IMR-90 (cell line): ENCODE measurements around the gene PPP1R13B. TPM values are rescaled to one million over a fixed set of nuclear protein-coding genes. Genes with fewer than 3 reads are reported as not detected.

Experiments used
- ATAC-seq: fragments of 200-7000 bp; cut with Tn5 transposase; 2 replicates; pipeline ENCODE4 v1.9.1; 2020; ENCODE audit warnings: low read depth, mild to moderate bottlenecking, moderate library complexity
- BruUV-seq: library from RNA; stranded (reverse); fragments of 400-500 nt; replicated peaks from 2 replicates; lab custom pipeline; 2021; lab: Mats Ljungman, UMichigan
- CTCF ChIA-PET: fragments of 300-600 bp; formaldehyde crosslinking; extraction: SDS; loops from one replicate; lab custom pipeline; 2021; ENCODE audit warnings: antibody characterized with exemption; lab: Yijun Ruan, JAX
- POLR2A ChIA-PET: fragments of 300-600 bp; sonication (Branson Sonifier 250); formaldehyde crosslinking; loops from one replicate; lab custom pipeline; 2022; ENCODE audit warnings: antibody characterized with exemption; ENCODE audit not compliant: unreplicated experiment; lab: Charles Lee
- DNase-seq: peaks from one replicate; pipeline ENCODE4 v3.0.0; 2013
- H2AFZ ChIP-seq: replicated peaks from 2 replicates; pipeline ENCODE3; 2013; ENCODE audit warnings: low read length, mild to moderate bottlenecking; ENCODE audit not compliant: poor library complexity
- H2AK5ac ChIP-seq: 2 replicates; pipeline ENCODE4 v1.6.1; 2013; ENCODE audit warnings: low read depth, low read length, inconsistent platforms
- H2AK9ac ChIP-seq: replicated peaks from 2 replicates; pipeline ENCODE3; 2013; ENCODE audit warnings: mild to moderate bottlenecking, low read depth, low read length, moderate library complexity; ENCODE audit not compliant: poor library complexity
- H2BK120ac ChIP-seq: 2 replicates; pipeline ENCODE4 v1.6.1; 2013; ENCODE audit warnings: low read depth, low read length, inconsistent platforms
- H2BK15ac ChIP-seq: 3 replicates; pipeline ENCODE4 v1.6.1; 2013; ENCODE audit warnings: low read depth, low read length, inconsistent platforms
- H2BK20ac ChIP-seq: 2 replicates; pipeline ENCODE4 v1.6.1; 2013; ENCODE audit warnings: low read depth, mild to moderate bottlenecking, inconsistent platforms, low read length, moderate library complexity
- H2BK5ac ChIP-seq: 2 replicates; pipeline ENCODE4 v1.6.1; 2013; ENCODE audit warnings: mild to moderate bottlenecking, low read depth, low read length, inconsistent platforms; ENCODE audit not compliant: poor library complexity, severe bottlenecking
- H3K14ac ChIP-seq: replicated peaks from 2 replicates; pipeline ENCODE4 v1.6.1; 2013; ENCODE audit warnings: low read depth, low read length, inconsistent platforms
- H3K18ac ChIP-seq: 2 replicates; pipeline ENCODE4 v1.6.1; 2013; ENCODE audit warnings: low read depth, low read length, control low read depth
- H3K23ac ChIP-seq: 2 replicates; pipeline ENCODE4 v1.6.1; 2013; ENCODE audit warnings: low read depth, low read length, inconsistent platforms
- H3K27ac ChIP-seq: 2 replicates; pipeline ENCODE4 v1.5.1; 2013; ENCODE audit warnings: mild to moderate bottlenecking, control low read depth, low read length; ENCODE audit not compliant: insufficient read depth
- H3K27me3 ChIP-seq: 2 replicates; pipeline ENCODE4 v1.6.1; 2013; ENCODE audit warnings: low read length; ENCODE audit not compliant: control insufficient read depth, insufficient read depth
- H3K36me3 ChIP-seq: 2 replicates; pipeline ENCODE4 v1.6.1; 2013; ENCODE audit warnings: low read length, mixed read lengths; ENCODE audit not compliant: control insufficient read depth, insufficient read depth
- H3K4ac ChIP-seq: 2 replicates; pipeline ENCODE4 v1.6.1; 2013; ENCODE audit warnings: low read depth, low read length, inconsistent platforms
- H3K4me1 ChIP-seq: 2 replicates; pipeline ENCODE4 v1.6.1; 2013; ENCODE audit warnings: low read length, mixed read lengths; ENCODE audit not compliant: control insufficient read depth, insufficient read depth
- H3K4me2 ChIP-seq: 2 replicates; pipeline ENCODE4 v1.6.1; 2013; ENCODE audit warnings: low read depth, mild to moderate bottlenecking, control low read depth, low read length, moderate library complexity
- H3K4me3 ChIP-seq: 2 replicates; pipeline ENCODE4 v1.5.1; 2013; ENCODE audit warnings: low read depth, mild to moderate bottlenecking, control low read depth, low read length, moderate library complexity; ENCODE audit not compliant: insufficient read depth
- H3K56ac ChIP-seq: 2 replicates; pipeline ENCODE4 v1.6.1; 2013; ENCODE audit warnings: low read length, inconsistent platforms; ENCODE audit not compliant: insufficient read depth; ENCODE audit errors: extremely low read depth
- H3K79me1 ChIP-seq, 2 experiments: 2 replicates each; pipeline ENCODE4 v1.6.1; 2013; ENCODE audit warnings: low read length in 2 of 2, inconsistent platforms in 1 of 2, low read depth in 1 of 2
- H3K9ac ChIP-seq: 2 replicates; pipeline ENCODE4 v1.6.1; 2013; ENCODE audit warnings: low read depth, low read length, control low read depth
- H3K9me1 ChIP-seq: 2 replicates; pipeline ENCODE4 v1.6.1; 2013; ENCODE audit warnings: low read length, inconsistent platforms; ENCODE audit not compliant: insufficient read depth
- H3K9me3 ChIP-seq: 2 replicates; pipeline ENCODE4 v1.6.1; 2013; ENCODE audit warnings: low read length; ENCODE audit not compliant: control insufficient read depth, insufficient read depth
- H4K20me1 ChIP-seq: 2 replicates; pipeline ENCODE4 v1.6.1; 2013; ENCODE audit warnings: low read length, inconsistent platforms; ENCODE audit not compliant: insufficient read depth
- H4K5ac ChIP-seq: 2 replicates; pipeline ENCODE4 v1.6.1; 2013; ENCODE audit warnings: mild to moderate bottlenecking, low read depth, low read length, control low read depth
- H4K8ac ChIP-seq, 2 experiments: 2 replicates each; pipeline ENCODE4 v1.6.1; 2013; ENCODE audit warnings: low read depth in 2 of 2, low read length in 2 of 2, control low read depth in 1 of 2, inconsistent platforms in 1 of 2
- H4K91ac ChIP-seq: 2 replicates; pipeline ENCODE4 v1.6.1; 2013; ENCODE audit warnings: low read depth, low read length, inconsistent platforms; ENCODE audit not compliant: insufficient read depth
- WGBS, 2 experiments: methylation state at CpG; one replicate each; pipeline versions ENCODE4 v1.1.5 to v1.1.7; 2013; ENCODE audit warnings: missing lambda C conversion rate in 2 of 2; ENCODE audit not compliant: insufficient read length in 1 of 2; ENCODE audit errors: extremely low coverage in 2 of 2; 5-methylcytosine and 5-hydroxymethylcytosine counted together
- dilution Hi-C: fragments of 300-500 bp; cut with HindIII; formaldehyde crosslinking; loops from one replicate; pipeline ENCODE4 v1.14.3; 2018; ENCODE audit warnings: low sequenced_read_pairs; ENCODE audit not compliant: unreplicated experiment
- in situ Hi-C: fragments of 300-500 bp; cut with MboI; formaldehyde crosslinking; loops from 3 replicates; pipeline ENCODE4 v1.14.3; 2019; ENCODE audit warnings: low sequenced_read_pairs, inconsistent platforms, mixed read lengths
- intact Hi-C: fragments of 100-400 bp; cut with micrococcal nuclease; formaldehyde crosslinking; loops from 2 replicates; pipeline ENCODE4 v1.10.0; 2022
- polyA plus RNA-seq, 3 experiments: library from polyadenylated mRNA; depleted of rRNA; stranded (reverse); fragments of >200 nt; gene quantifications; 2 replicates each; pipeline ENCODE4 v1.2.3, GENCODE V29; 2012; ENCODE audit warnings: low replicate concordance in 1 of 3
- total RNA-seq: library from RNA; depleted of rRNA; stranded (reverse); fragments of >200 nt; gene quantifications from 2 replicates; pipeline ENCODE4 v1.2.3, GENCODE V29; 2012
- TF ChIP-seq, protein P1 (sequence below): fragments of 150-350 bp; IDR thresholded peaks from 2 replicates; pipeline ENCODE4 v1.6.1; 2016; ENCODE audit warnings: low read depth, mild to moderate bottlenecking, low read length, moderate library complexity, borderline replicate concordance

The PPP1R13B gene
- total and polyA plus RNA-seq, 2 of the 4 experiments (the other 2 are of a cell fraction): 1.6 to 2.8 TPM

DNA sequence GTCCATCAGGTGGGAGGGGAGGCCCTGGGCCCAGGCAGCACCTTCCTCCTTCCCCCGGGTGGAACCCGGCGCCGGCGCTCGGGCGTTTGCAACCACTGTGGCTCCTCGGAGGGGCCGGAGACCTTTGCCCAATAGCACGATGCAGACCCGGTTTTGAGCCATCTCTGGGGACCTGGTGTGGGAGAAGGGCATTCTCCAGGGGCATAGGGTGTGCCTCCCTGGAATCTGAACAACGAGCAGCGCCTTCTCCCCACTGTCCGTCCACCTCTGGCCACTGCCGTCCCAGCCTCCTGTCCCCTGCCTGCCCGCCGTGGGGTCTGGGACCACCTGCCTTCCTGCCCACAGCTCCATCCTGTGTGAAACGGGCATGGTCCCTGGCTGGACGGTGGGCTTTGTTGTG, 119.2 kb downstream of the PPP1R13B start:
- H2AFZ ChIP-seq: no peak overlapping the region
- peaks cover 14 to 27% of the 10 kb centered on the region in 2 experiments for H3K79me1 ChIP-seq
- ATAC-seq (no peak), DNase-seq (no peak)
- no peaks in the 10 kb centered on the region for H3K4me1 ChIP-seq
- no TSS peak for BruUV-seq
- H3K9ac ChIP-seq: no peak overlapping the region
- no peak overlapping the region for H3K56ac ChIP-seq
- H4K5ac ChIP-seq: no peak overlapping the region
- no peak overlapping the region for H3K27ac ChIP-seq
- dilution Hi-C loops: no loop called here
- TF ChIP-seq, protein P1, sequence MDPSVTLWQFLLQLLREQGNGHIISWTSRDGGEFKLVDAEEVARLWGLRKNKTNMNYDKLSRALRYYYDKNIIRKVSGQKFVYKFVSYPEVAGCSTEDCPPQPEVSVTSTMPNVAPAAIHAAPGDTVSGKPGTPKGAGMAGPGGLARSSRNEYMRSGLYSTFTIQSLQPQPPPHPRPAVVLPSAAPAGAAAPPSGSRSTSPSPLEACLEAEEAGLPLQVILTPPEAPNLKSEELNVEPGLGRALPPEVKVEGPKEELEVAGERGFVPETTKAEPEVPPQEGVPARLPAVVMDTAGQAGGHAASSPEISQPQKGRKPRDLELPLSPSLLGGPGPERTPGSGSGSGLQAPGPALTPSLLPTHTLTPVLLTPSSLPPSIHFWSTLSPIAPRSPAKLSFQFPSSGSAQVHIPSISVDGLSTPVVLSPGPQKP: no peak
- POLR2A ChIA-PET: no interaction called here
- no peak overlapping the region for H2AK9ac ChIP-seq
- H3K36me3 ChIP-seq: peaks cover 45% of the 10 kb centered on the region
- peaks cover 40% of the 10 kb centered on the region for H4K20me1 ChIP-seq
- no peak overlapping the region for H3K4me3 ChIP-seq
- H3K9me1 ChIP-seq: no peaks in the 10 kb centered on the region
- H3K4me2 ChIP-seq: no peak overlapping the region
- no peak overlapping the region for H3K4ac ChIP-seq
- no peak overlapping the region for H4K8ac ChIP-seq
- no peak overlapping the region for H2BK5ac ChIP-seq
- H3K18ac ChIP-seq: no peak overlapping the region
- no peak overlapping the region for H2BK15ac ChIP-seq
- H3K9me3 ChIP-seq: no peaks in the 10 kb centered on the region
- no peak overlapping the region for H3K14ac ChIP-seq
- H2BK20ac ChIP-seq: no peak overlapping the region
- H2AK5ac ChIP-seq: no peak overlapping the region
- intact Hi-C loops: no loop called here
- H4K91ac ChIP-seq: no peak overlapping the region
- in situ Hi-C loops: no loop called here
- CTCF ChIA-PET: no interaction called here
- no peak overlapping the region for H2BK120ac ChIP-seq
- no peak overlapping the region for H3K23ac ChIP-seq
- no peaks in the 10 kb centered on the region for H3K27me3 ChIP-seq
- WGBS, 2 experiments: 89% methylated on average over 9 of the region's 19 CpGs; no CpG with 5 or more reads in 1 of the 2 experiments
